ENCODE data around the gene LSM12. TPM values are rescaled to one million over a fixed set of nuclear protein-coding genes. Genes with fewer than 3 reads are reported as not detected.
"Not testable (repeated sequence)": the region's sequence is repeated elsewhere in the genome, so short reads cannot be mapped to it uniquely, and the experiment has no call there.

LSM12 gene
- total RNA-seq, 1 experiment from 2014 or later = 128 TPM

DNA sequence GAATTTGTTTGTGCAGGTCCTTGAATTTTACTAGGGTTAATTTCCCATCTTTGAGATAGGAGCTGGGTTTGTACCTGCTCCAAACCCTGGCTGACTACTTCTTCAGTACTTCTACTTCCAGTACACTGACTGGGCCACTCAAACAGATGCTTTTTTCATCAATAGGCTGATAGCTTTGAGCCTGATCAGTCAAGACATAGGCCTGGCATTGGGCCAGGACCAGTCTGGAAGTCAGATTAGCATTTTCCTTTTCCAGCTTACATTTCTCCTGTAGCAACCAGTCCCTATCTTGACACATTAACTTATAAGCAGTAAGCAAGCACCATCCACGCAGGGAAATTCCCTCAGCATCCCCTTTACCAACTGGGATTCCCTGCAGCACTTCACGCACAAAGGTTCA, 44.2 kb downstream of the LSM12 start:
- WGBS (ENCODE audit: extremely low coverage, insufficient read length, low lambda C conversion rate) = no CpG with 5 or more reads among the region's 2 CpGs
- 0 out of 7 replicates have a peak overlapping the region, but pooled peaks of 1 of the 3 experiments have one; percentile 33 for H3K27ac Mint-ChIP-seq

DNA sequence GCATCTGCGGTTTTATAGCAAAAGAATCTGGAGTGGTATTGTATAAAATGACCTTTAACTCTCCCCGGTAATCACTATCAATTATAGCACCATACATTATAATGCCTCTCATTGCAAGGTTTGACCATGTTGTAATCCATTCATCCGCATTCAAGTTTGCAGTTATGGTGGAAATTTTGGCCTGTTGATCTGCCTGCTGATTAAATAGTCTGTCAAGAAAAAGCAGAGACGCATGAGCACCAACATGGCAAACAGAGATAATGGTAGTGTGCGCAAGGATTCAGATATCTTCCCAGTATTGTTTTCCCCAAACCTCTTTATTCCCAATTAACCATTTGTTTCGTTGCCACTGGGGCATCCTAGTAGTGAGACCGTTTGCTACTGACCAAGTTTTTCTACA, 45.2 kb downstream of the LSM12 start:
- H2BK20ac ChIP-seq (ENCODE audit: low read depth, low read length, poor library complexity, severe bottlenecking); H3K9me3 Mint-ChIP-seq: not testable (repeated sequence)

More for the DNA sequence above, 44.2 kb downstream of the LSM12 start:
- H3K23me2 ChIP-seq (ENCODE audit: insufficient read length, low read depth, low read length, poor library complexity, severe bottlenecking) = no peaks in the 10 kb centered on the region
- H4K91ac ChIP-seq (ENCODE audit: insufficient read length, low read depth, low read length) = no peak overlapping the region
- DNase-seq = no peak
- no peak overlapping the region for H3K18ac ChIP-seq (ENCODE audit: insufficient read length, low read depth, low read length)
- H4K20me1 ChIP-seq (ENCODE audit: control insufficient read depth, insufficient read depth, insufficient read length) = no peaks in the 10 kb centered on the region
- no peak overlapping the region for H3K4me2 ChIP-seq (ENCODE audit: insufficient read depth, insufficient read length, low read length)
- H2BK5ac ChIP-seq (ENCODE audit: insufficient read length, low read length) = no peak overlapping the region
- no peak overlapping the region for H2BK12ac ChIP-seq (ENCODE audit: insufficient read length, low read depth, low read length)
- H2BK20ac ChIP-seq (ENCODE audit: low read depth, low read length, poor library complexity, severe bottlenecking) = no peak overlapping the region
- Mint-ChIP-seq H3K4me1 (no peaks in the 10 kb centered on the region), H3K4me3 (no peak overlapping the region), H3K9me3 (no peaks in the 10 kb centered on the region), H3K36me3 (ENCODE audit: insufficient read depth in 1 of 3, low read depth in 3 of 3) (peaks cover 2 to 26% (median 8%) of the 10 kb centered on the region in 3 experiments; a peak in 3 of 7 replicates), H3K27me3 (ENCODE audit: low read depth) (no peaks in the 10 kb centered on the region)
- no peak overlapping the region for H3K23ac ChIP-seq (ENCODE audit: insufficient read length, low read depth, low read length)
- no peak overlapping the region for H2AFZ ChIP-seq (ENCODE audit: low read length)
- no peak overlapping the region for H4K5ac ChIP-seq (ENCODE audit: insufficient read length, low read depth, low read length)
- TF ChIP-seq, protein P1, sequence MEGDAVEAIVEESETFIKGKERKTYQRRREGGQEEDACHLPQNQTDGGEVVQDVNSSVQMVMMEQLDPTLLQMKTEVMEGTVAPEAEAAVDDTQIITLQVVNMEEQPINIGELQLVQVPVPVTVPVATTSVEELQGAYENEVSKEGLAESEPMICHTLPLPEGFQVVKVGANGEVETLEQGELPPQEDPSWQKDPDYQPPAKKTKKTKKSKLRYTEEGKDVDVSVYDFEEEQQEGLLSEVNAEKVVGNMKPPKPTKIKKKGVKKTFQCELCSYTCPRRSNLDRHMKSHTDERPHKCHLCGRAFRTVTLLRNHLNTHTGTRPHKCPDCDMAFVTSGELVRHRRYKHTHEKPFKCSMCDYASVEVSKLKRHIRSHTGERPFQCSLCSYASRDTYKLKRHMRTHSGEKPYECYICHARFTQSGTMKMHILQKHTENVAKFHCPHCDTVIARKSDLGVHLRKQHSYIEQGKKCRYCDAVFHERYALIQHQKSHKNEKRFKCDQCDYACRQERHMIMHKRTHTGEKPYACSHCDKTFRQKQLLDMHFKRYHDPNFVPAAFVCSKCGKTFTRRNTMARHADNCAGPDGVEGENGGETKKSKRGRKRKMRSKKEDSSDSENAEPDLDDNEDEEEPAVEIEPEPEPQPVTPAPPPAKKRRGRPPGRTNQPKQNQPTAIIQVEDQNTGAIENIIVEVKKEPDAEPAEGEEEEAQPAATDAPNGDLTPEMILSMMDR (conservative IDR thresholded peaks at IDR 0.05) = no peak
- H3K79me2 ChIP-seq (ENCODE audit: insufficient read depth, low read length) = no peaks in the 10 kb centered on the region
- H2BK15ac ChIP-seq (ENCODE audit: low read depth, low read length) = no peak overlapping the region
- no peaks in the 10 kb centered on the region for H3K9me3 ChIP-seq (ENCODE audit: control insufficient read depth, low read depth, low read length)
- no peak overlapping the region for H2BK120ac ChIP-seq (ENCODE audit: low read depth, low read length, poor library complexity, severe bottlenecking)
- no peaks in the 10 kb centered on the region for H3K4me1 ChIP-seq (ENCODE audit: insufficient read depth, low read length)
- H3K56ac ChIP-seq (ENCODE audit: insufficient read length, low read depth, low read length) = no peak overlapping the region
- H2AK5ac ChIP-seq (ENCODE audit: insufficient read length, low read length) = no peak overlapping the region
- H3K4ac ChIP-seq (ENCODE audit: low read depth, low read length) = no peak overlapping the region
- no peaks in the 10 kb centered on the region for H3K79me1 ChIP-seq (ENCODE audit: insufficient read depth, low read depth, low read length, poor library complexity, severe bottlenecking)
- H4K8ac ChIP-seq (replicated peaks; ENCODE audit: insufficient read length, low read depth, low read length) = no peak overlapping the region
- H3T11ph ChIP-seq (ENCODE audit: low read length) = no peak overlapping the region
- H3K9ac ChIP-seq (ENCODE audit: extremely low read depth, insufficient read length, low read length) = no peak overlapping the region
- H3K14ac ChIP-seq (ENCODE audit: insufficient read depth, low read length) = no peak overlapping the region
- no peak overlapping the region for H3K27ac ChIP-seq (ENCODE audit: insufficient read length, low read depth, low read length)
- H3K27me3 ChIP-seq (ENCODE audit: insufficient read depth, low read length) = no peaks in the 10 kb centered on the region

More for the DNA sequence above, 45.2 kb downstream of the LSM12 start:
- H2BK120ac ChIP-seq (ENCODE audit: low read depth, low read length, poor library complexity, severe bottlenecking); H3K27me3 Mint-ChIP-seq (ENCODE audit: low read depth); H4K91ac ChIP-seq (ENCODE audit: insufficient read length, low read depth, low read length); H3K14ac ChIP-seq (ENCODE audit: insufficient read depth, low read length); H2AFZ ChIP-seq (ENCODE audit: low read length); H4K20me1 ChIP-seq (ENCODE audit: control insufficient read depth, insufficient read depth, insufficient read length); H3K27ac ChIP-seq (ENCODE audit: insufficient read length, low read depth, low read length); H2BK5ac ChIP-seq (ENCODE audit: insufficient read length, low read length); H4K8ac ChIP-seq (replicated peaks; ENCODE audit: insufficient read length, low read depth, low read length); H2BK12ac ChIP-seq (ENCODE audit: insufficient read length, low read depth, low read length); DNase-seq; H3K9ac ChIP-seq (ENCODE audit: extremely low read depth, insufficient read length, low read length); H4K5ac ChIP-seq (ENCODE audit: insufficient read length, low read depth, low read length); H3K4me1 ChIP-seq (ENCODE audit: insufficient read depth, low read length); H3K56ac ChIP-seq (ENCODE audit: insufficient read length, low read depth, low read length); H3K4me1 Mint-ChIP-seq; H3K18ac ChIP-seq (ENCODE audit: insufficient read length, low read depth, low read length); H3K79me2 ChIP-seq (ENCODE audit: insufficient read depth, low read length); H2AK5ac ChIP-seq (ENCODE audit: insufficient read length, low read length); H3T11ph ChIP-seq (ENCODE audit: low read length); H3K27me3 ChIP-seq (ENCODE audit: insufficient read depth, low read length); H3K4ac ChIP-seq (ENCODE audit: low read depth, low read length); H2BK15ac ChIP-seq (ENCODE audit: low read depth, low read length); H3K4me3 Mint-ChIP-seq; H3K23ac ChIP-seq (ENCODE audit: insufficient read length, low read depth, low read length); H3K79me1 ChIP-seq (ENCODE audit: insufficient read depth, low read depth, low read length, poor library complexity, severe bottlenecking); H3K23me2 ChIP-seq (ENCODE audit: insufficient read length, low read depth, low read length, poor library complexity, severe bottlenecking); H3K9me3 ChIP-seq (ENCODE audit: control insufficient read depth, low read depth, low read length); H3K4me2 ChIP-seq (ENCODE audit: insufficient read depth, insufficient read length, low read length); H3K27ac Mint-ChIP-seq: not testable (repeated sequence)
- peaks cover 2 to 26% (median 8%) of the 10 kb centered on the region in 3 experiments; a peak in 3 of 7 replicates for H3K36me3 Mint-ChIP-seq (ENCODE audit: insufficient read depth in 1 of 3, low read depth in 3 of 3)
- WGBS (ENCODE audit: extremely low coverage, insufficient read length, low lambda C conversion rate) = no CpG with 5 or more reads among the region's 7 CpGs

Measured in H9 (cell line).